ENCODE measurements around the gene GNB1L.

GNB1L gene

GRCh38 chr22:19846620-19847344 lies 7.9 kb downstream of the GNB1L start:
- no peaks in the 10 kb centered on the region for H3K27me3 ChIP-seq
- TF ChIP-seq, protein P1, sequence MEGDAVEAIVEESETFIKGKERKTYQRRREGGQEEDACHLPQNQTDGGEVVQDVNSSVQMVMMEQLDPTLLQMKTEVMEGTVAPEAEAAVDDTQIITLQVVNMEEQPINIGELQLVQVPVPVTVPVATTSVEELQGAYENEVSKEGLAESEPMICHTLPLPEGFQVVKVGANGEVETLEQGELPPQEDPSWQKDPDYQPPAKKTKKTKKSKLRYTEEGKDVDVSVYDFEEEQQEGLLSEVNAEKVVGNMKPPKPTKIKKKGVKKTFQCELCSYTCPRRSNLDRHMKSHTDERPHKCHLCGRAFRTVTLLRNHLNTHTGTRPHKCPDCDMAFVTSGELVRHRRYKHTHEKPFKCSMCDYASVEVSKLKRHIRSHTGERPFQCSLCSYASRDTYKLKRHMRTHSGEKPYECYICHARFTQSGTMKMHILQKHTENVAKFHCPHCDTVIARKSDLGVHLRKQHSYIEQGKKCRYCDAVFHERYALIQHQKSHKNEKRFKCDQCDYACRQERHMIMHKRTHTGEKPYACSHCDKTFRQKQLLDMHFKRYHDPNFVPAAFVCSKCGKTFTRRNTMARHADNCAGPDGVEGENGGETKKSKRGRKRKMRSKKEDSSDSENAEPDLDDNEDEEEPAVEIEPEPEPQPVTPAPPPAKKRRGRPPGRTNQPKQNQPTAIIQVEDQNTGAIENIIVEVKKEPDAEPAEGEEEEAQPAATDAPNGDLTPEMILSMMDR (IDR thresholded peaks at IDR 0.05) = no peak
- H3K27ac ChIP-seq = no peak overlapping the region
- H3K4me3 ChIP-seq (ENCODE audit: low read depth in 1 of 2, low read length in 1 of 2) = no peak overlapping the region
- no peaks in the 10 kb centered on the region for H3K9me3 ChIP-seq
- H3K36me3 ChIP-seq = peaks cover 19% of the 10 kb centered on the region
- H3K4me1 ChIP-seq (ENCODE audit: control insufficient read depth in 1 of 2, insufficient read depth in 1 of 2, low read depth in 1 of 2, low read length in 1 of 2) = peaks cover 4% of the 10 kb centered on the region in 2 experiments

- Histone ChIP-seq H3K4me1 (ENCODE audit: control insufficient read depth in 1 of 2, insufficient read depth in 1 of 2, low read depth in 1 of 2, low read length in 1 of 2) (peaks cover 4% of the 10 kb centered on the region in 2 experiments), H3K27me3 (no peaks in the 10 kb centered on the region), H3K36me3 (peaks cover 3% of the 10 kb centered on the region), H3K4me3 (ENCODE audit: low read depth in 1 of 2, low read length in 1 of 2) (no peak overlapping the region), H3K27ac (no peak overlapping the region), H3K9me3 (no peaks in the 10 kb centered on the region)
- TF ChIP-seq, protein P1 (IDR thresholded peaks at IDR 0.05) = no peak
These were observed 9.5 kb downstream of the GNB1L start for GRCh38 chr22:19845054-19845722.

DNA sequence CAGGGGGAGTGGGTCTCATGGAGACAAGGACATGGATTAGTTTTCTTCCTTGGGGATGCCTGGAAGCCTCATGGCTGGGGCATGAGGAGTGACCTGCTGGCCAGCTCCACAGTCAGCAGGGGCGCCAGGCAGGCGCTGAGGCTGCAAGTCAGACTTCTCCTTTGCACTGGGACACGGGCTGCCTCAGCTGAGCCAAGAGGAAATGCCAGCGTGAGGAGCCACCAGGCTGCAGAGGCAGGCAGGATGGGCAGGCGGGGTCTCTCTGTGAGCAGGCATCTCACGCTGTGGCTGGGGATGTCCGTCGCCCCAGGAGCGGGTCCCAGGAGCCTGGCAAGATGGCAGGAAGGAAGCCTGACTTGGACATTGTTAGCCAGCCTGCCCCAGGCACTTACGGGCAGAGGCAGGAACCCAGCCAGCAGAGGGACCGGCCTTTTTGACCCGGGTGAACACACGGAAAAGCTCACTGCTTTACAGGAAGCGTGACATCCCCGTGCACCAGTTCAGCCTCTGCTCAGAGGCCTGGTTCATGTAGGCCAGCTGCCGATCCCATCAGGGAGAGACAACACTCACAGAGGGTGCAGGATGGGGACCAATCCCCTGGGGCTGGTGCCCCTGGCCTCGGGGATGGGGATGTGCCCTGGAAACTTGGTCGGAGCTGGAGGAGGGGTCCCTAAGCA lies 10.2 kb downstream of the GNB1L start:
- TF ChIP-seq, protein P1 (IDR thresholded peaks at IDR 0.05) = no peak
- Histone ChIP-seq H3K4me3 (ENCODE audit: low read depth in 1 of 2, low read length in 1 of 2) (no peak overlapping the region), H3K9me3 (no peaks in the 10 kb centered on the region), H3K36me3 (no peaks in the 10 kb centered on the region), H3K27ac (no peak overlapping the region), H3K27me3 (no peaks in the 10 kb centered on the region), H3K4me1 (ENCODE audit: control insufficient read depth in 1 of 2, insufficient read depth in 1 of 2, low read depth in 1 of 2, low read length in 1 of 2) (peaks cover 4% of the 10 kb centered on the region in 2 experiments)

GRCh38 chr22:19843857-19844376 lies 10.8 kb downstream of the GNB1L start:
- TF ChIP-seq, protein P1 (IDR thresholded peaks at IDR 0.05) = no peak
- Histone ChIP-seq H3K36me3 (no peaks in the 10 kb centered on the region), H3K4me1 (ENCODE audit: control insufficient read depth in 1 of 2, insufficient read depth in 1 of 2, low read depth in 1 of 2, low read length in 1 of 2) (peaks cover 4% of the 10 kb centered on the region in 2 experiments), H3K9me3 (no peaks in the 10 kb centered on the region), H3K27me3 (no peaks in the 10 kb centered on the region), H3K27ac (no peak overlapping the region), H3K4me3 (ENCODE audit: low read depth in 1 of 2, low read length in 1 of 2) (no peak overlapping the region)

GRCh38 chr22:19843107-19843856 lies 11.4 kb downstream of the GNB1L start:
- no peaks in the 10 kb centered on the region for H3K9me3 ChIP-seq
- H3K36me3 ChIP-seq = no peaks in the 10 kb centered on the region
- H3K4me1 ChIP-seq (ENCODE audit: control insufficient read depth in 1 of 2, insufficient read depth in 1 of 2, low read depth in 1 of 2, low read length in 1 of 2) = peaks cover 4% of the 10 kb centered on the region in 2 experiments
- no peaks in the 10 kb centered on the region for H3K27me3 ChIP-seq
- no peak overlapping the region for H3K27ac ChIP-seq
- H3K4me3 ChIP-seq (ENCODE audit: low read depth in 1 of 2, low read length in 1 of 2) = no peak overlapping the region
- TF ChIP-seq, protein P1 (IDR thresholded peaks at IDR 0.05) = no peak
